Measurements from ENCODE around the gene SOX15. TPM values are rescaled to one million over a fixed set of nuclear protein-coding genes. Genes with fewer than 3 reads are reported as not detected.
A peak's percentile ranks its signal among the peaks of the same experiment; 100 is the strongest.

Gene SOX15
- total RNA-seq, 1 donor from 2014 or later: 0.65 TPM

DNA sequence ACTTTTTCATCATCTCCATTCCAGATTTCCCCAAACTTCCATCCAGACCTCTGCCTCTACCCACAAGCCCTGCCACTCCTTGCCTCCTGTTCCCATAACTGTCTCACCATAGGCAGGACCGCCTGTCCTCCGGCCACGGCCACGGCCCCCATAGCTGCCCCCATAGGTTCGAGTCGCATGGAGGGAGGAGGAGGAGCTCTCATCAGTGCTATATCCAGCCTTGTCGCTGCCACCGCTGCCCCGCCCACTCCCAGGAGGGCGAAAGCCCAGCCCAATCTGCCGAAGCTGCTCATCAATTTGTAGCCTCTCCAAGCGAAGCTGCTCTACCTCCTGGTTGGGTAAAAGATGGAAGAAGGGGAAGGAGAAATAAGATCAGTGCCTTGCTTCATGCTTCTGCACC, 3.4 kb upstream of the SOX15 start:
- peaks cover 25% of the 10 kb centered on the region for H3K36me3 Mint-ChIP-seq (ENCODE audit: low read depth)
- DNase-seq (ENCODE audit: low read depth, low spot score): no peak
- peak overlapping the region; percentile 13 for H3K4me3 Mint-ChIP-seq
- H3K27me3 Mint-ChIP-seq (ENCODE audit: low read depth): peaks cover 6% of the 10 kb centered on the region
- TF ChIP-seq, protein P1, sequence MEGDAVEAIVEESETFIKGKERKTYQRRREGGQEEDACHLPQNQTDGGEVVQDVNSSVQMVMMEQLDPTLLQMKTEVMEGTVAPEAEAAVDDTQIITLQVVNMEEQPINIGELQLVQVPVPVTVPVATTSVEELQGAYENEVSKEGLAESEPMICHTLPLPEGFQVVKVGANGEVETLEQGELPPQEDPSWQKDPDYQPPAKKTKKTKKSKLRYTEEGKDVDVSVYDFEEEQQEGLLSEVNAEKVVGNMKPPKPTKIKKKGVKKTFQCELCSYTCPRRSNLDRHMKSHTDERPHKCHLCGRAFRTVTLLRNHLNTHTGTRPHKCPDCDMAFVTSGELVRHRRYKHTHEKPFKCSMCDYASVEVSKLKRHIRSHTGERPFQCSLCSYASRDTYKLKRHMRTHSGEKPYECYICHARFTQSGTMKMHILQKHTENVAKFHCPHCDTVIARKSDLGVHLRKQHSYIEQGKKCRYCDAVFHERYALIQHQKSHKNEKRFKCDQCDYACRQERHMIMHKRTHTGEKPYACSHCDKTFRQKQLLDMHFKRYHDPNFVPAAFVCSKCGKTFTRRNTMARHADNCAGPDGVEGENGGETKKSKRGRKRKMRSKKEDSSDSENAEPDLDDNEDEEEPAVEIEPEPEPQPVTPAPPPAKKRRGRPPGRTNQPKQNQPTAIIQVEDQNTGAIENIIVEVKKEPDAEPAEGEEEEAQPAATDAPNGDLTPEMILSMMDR (conservative IDR thresholded peaks at IDR 0.05): no peak
- H3K27ac Mint-ChIP-seq (ENCODE audit: unreplicated experiment): peak overlapping the region; percentile 5
- H3K9me3 Mint-ChIP-seq: no peaks in the 10 kb centered on the region
- H3K4me1 Mint-ChIP-seq: peaks cover 5% of the 10 kb centered on the region

DNA sequence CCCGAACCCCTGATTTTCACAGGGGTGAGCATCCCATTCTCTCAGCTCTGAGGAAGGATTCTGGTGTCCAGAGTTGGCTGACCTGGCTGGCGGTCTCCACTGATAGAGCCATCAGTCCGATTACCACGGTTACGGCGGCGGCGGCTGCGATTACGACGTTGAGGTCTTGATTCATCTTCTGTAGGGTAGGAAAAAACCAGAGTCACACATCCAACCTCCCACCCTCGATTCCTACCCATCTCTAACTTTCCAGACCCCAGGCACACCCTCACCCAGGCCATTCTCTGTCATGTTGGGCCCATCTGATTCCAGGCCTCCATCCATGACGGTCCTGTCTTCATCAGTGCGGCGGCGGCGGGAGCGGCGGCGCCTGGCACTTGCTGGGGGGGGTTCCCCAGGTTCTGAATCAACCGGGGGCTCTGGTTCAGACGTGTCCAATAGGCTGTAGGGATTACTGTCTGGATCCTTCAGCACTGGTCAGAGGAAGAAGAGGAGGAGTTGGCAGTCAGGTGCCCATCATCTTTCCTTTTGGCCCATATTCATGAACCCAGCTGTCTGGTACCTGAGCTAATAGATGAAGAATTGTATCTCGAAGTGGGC, 2.6 kb upstream of the SOX15 start:
- peaks cover 5% of the 10 kb centered on the region for H3K4me1 Mint-ChIP-seq
- H3K36me3 Mint-ChIP-seq (ENCODE audit: low read depth): peaks cover 25% of the 10 kb centered on the region
- H3K4me3 Mint-ChIP-seq: peak overlapping the region; percentile 41
- TF ChIP-seq, protein P1 (conservative IDR thresholded peaks at IDR 0.05): no peak
- peaks cover 6% of the 10 kb centered on the region for H3K27me3 Mint-ChIP-seq (ENCODE audit: low read depth)
- H3K9me3 Mint-ChIP-seq: no peaks in the 10 kb centered on the region
- DNase-seq (ENCODE audit: low read depth, low spot score): no peak
- H3K27ac Mint-ChIP-seq (ENCODE audit: unreplicated experiment): no peak overlapping the region

DNA sequence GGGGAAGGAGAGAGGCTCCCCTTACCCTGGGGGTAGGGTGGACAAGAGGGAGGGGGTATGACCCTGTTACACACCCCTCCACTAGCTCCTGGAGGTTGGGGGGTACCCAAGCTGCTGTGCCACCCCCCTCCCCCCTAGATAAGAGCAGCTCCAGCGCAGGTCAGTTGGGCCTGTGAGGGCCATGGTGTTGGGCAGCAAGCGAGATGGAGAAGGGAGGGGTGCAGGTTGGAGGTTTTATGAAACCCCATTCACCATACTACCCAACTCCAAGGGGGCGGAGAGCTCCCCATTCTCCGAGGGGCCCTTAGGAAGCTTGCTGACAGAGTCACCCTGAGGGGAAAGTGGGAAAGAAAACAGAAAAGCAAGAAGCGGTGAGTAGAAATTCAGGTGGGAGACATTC, 1.7 kb upstream of the SOX15 start:
- no peak for DNase-seq (ENCODE audit: low read depth, low spot score)
- TF ChIP-seq, protein P1 (conservative IDR thresholded peaks at IDR 0.05): no peak
- H3K4me1 Mint-ChIP-seq: peaks cover 5% of the 10 kb centered on the region
- peak overlapping the region; percentile 41 for H3K4me3 Mint-ChIP-seq
- no peaks in the 10 kb centered on the region for H3K9me3 Mint-ChIP-seq
- peaks cover 6% of the 10 kb centered on the region for H3K27me3 Mint-ChIP-seq (ENCODE audit: low read depth)
- H3K36me3 Mint-ChIP-seq (ENCODE audit: low read depth): peaks cover 25% of the 10 kb centered on the region
- peak overlapping the region; percentile 87 for H3K27ac Mint-ChIP-seq (ENCODE audit: unreplicated experiment)

DNA sequence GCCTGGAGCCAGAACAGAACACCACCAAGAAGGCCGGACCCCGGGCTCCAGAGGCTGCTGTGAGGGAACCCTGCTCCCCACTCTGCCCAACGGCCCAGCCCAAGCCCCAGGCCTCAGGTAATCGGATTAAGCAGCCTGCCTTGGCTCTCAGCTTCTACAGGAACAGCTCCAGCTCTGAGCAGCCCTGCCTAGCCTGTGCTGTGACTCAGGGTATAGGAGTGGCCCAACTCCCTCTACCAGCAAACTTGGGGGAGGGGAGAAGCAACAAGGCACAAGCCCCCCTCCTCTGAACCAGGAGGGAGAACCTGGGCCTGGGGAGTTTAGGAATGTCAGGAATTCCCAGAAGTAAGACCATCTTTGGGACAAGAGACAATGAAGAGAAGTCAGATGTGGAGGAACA, 849 bp upstream of the SOX15 start:
- TF ChIP-seq, protein P1 (conservative IDR thresholded peaks at IDR 0.05): no peak
- Mint-ChIP-seq H3K27ac (ENCODE audit: unreplicated experiment) (peak overlapping the region; percentile 59), H3K9me3 (no peaks in the 10 kb centered on the region), H3K4me1 (peaks cover 5% of the 10 kb centered on the region), H3K27me3 (ENCODE audit: low read depth) (peaks cover 6% of the 10 kb centered on the region), H3K36me3 (ENCODE audit: low read depth) (peaks cover 22% of the 10 kb centered on the region), H3K4me3 (peak overlapping the region; percentile 68)
- DNase-seq (ENCODE audit: low read depth, low spot score): no peak

DNA sequence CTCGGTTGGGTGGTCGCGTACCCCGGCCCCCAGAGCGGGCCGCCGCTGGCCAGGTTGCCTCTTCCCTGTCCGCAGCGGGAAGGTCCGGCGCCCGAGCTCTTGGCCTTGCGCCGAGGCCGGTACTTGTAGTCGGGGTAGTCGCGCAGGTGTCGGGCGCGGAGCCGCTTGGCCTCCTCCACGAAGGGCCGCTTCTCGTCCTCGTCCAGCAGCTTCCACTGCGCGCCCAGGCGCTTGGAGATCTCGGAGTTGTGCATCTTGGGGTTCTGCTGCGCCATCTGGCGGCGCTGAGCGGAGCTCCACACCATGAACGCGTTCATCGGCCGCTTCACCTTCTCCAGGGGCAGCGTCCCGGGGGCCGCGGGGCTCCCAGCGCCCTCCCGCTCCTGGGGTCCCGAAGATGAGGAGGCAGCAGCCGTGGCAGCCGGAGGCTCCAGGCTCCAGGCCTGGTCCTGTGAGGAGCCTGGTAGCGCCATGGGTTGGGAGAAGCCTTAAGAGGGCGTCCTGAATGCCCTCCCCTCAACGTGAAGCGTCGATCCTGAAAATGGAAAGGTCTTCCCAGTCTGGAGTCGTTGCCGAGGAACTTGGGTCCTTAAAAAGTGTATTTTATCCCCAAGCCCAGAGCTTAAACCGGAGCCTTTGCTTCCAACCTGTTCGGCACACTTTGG, 558 bp downstream of the SOX15 start:
- Mint-ChIP-seq H3K4me3 (peak overlapping the region; percentile 75), H3K4me1 (peaks cover 13% of the 10 kb centered on the region), H3K27me3 (ENCODE audit: low read depth) (peaks cover 6% of the 10 kb centered on the region), H3K9me3 (no peaks in the 10 kb centered on the region), H3K27ac (ENCODE audit: unreplicated experiment) (no peak overlapping the region), H3K36me3 (ENCODE audit: low read depth) (peaks cover 19% of the 10 kb centered on the region)
- TF ChIP-seq, protein P1 (conservative IDR thresholded peaks at IDR 0.05): peak; percentile 81
- DNase-seq (ENCODE audit: low read depth, low spot score): peak; percentile 68

Measured in neural crest cell (in vitro differentiated cells).